Spleen (tissue), 7 donors: Measurements from ENCODE around the gene KLRC2.

Experiments used
- CTCF ChIP-seq, 11 experiments: fragments of 200-600 bp in 7 of 11; fragments of 450-650 bp in 4 of 11; sonication (generic) in 4 of 11; IDR thresholded peaks in 8 of 11; conservative IDR thresholded peaks in 3 of 11; 1 replicate in 7 of 11; 2 replicates in 4 of 11; pipeline versions ENCODE4 v1.4.0 to v1.8.0; 2016 to 2021; ENCODE audit warnings: antibody characterized with exemption in 11 of 11, inconsistent platforms in 4 of 11, mild to moderate bottlenecking in 1 of 11
- POLR2A ChIP-seq, 3 donors: fragments of 450-650 bp; IDR thresholded peaks; one replicate each; pipeline ENCODE4 v1.5.1; 2017; ENCODE audit warnings: antibody characterized with exemption in 3 of 3, mild to moderate bottlenecking in 1 of 3
- POLR2AphosphoS5 ChIP-seq, 3 donors: sonication (generic); formaldehyde crosslinking; IDR thresholded peaks; one replicate each; pipeline ENCODE4 v1.5.1; 2017; ENCODE audit warnings: antibody characterized with exemption in 3 of 3
- donor health status: DM: no; HTN: no; CAD: no; lungs with moderate emphysema.
- donor health status: DM: no; HTN: no; CAD: no.
- donor health status: DM: no; HTN: no; CAD: no.

GRCh38 chr12:10404798-10405197 is 31.0 kb downstream of the KLRC2 start:
- no peak for TF ChIP-seq CTCF (IDR thresholded peaks at IDR 0.05 in 8 of 11, conservative IDR thresholded peaks at IDR 0.05 in 3 of 11)
- no peak for TF ChIP-seq POLR2A (IDR thresholded peaks at IDR 0.05)
- no peak for TF ChIP-seq POLR2AphosphoS5 (IDR thresholded peaks at IDR 0.05)
